Kidney (tissue), 14 donors: ENCODE data around the gene PIK3AP1. TPM values are rescaled to one million over a fixed set of nuclear protein-coding genes. Genes with fewer than 3 reads are reported as not detected.
A peak's percentile ranks its signal among the peaks of the same experiment; 100 is the strongest.

ENCODE experiments used
- DNase-seq, 5 donors: peaks; one replicate each; pipeline ENCODE4 v3.0.0-alpha.2; 2013 to 2020
- FAIRE-seq: peaks from 2 replicates; lab custom pipeline; 2012; peaks lifted over from hg19 to GRCh38; lab: Jason Lieb, UNC
- H3K27ac ChIP-seq, 2 donors: one replicate each; pipeline ENCODE4 v1.7.0; 2013; ENCODE audit warnings: low read depth in 2 of 2, low read length in 2 of 2, inconsistent platforms in 1 of 2
- H3K27me3 ChIP-seq: one replicate; pipeline ENCODE4 v1.7.1; 2013; ENCODE audit warnings: low read length, inconsistent platforms; ENCODE audit not compliant: control insufficient read depth, insufficient read depth
- H3K36me3 ChIP-seq, 3 donors: one replicate each; pipeline versions ENCODE4 v1.7.0 to v1.7.1; 2013; ENCODE audit warnings: low read length in 3 of 3, control low read depth in 1 of 3, inconsistent platforms in 1 of 3; ENCODE audit not compliant: insufficient read depth in 3 of 3, control insufficient read depth in 2 of 3
- H3K4me1 ChIP-seq, 3 donors: one replicate each; pipeline versions ENCODE4 v1.7.0 to v1.7.1; 2013; ENCODE audit warnings: low read length in 3 of 3, inconsistent platforms in 1 of 3, low read depth in 1 of 3; ENCODE audit not compliant: control insufficient read depth in 2 of 3, insufficient read depth in 2 of 3
- H3K4me3 ChIP-seq, 3 donors: one replicate each; pipeline versions ENCODE4 v1.7.0 to v1.8.1; 2013; ENCODE audit warnings: low read length in 3 of 3, control low read depth in 1 of 3, inconsistent platforms in 1 of 3
- H3K9ac ChIP-seq, 3 donors: one replicate each; pipeline versions ENCODE4 v1.7.0 to v1.7.1; 2013; ENCODE audit warnings: low read length in 3 of 3, control low read depth in 1 of 3, inconsistent platforms in 1 of 3
- H3K9me3 ChIP-seq, 3 donors: one replicate each; pipeline versions ENCODE4 v1.7.0 to v1.7.1; 2013; ENCODE audit warnings: low read length in 3 of 3, control low read depth in 1 of 3, inconsistent platforms in 1 of 3; ENCODE audit not compliant: control insufficient read depth in 2 of 3, insufficient read depth in 1 of 3
- CTCF ChIP-seq: IDR thresholded peaks from 3 replicates; pipeline ENCODE4 v1.5.1; 2012; ENCODE audit warnings: mild to moderate bottlenecking, moderate library complexity, borderline replicate concordance; ENCODE audit not compliant: insufficient read depth; ENCODE audit errors: extremely low read depth
- intact Hi-C: fragments of 100-400 bp; cut with DNase I; formaldehyde crosslinking; loops from one replicate; pipeline ENCODE4 v1.11.1; 2022
- polyA plus RNA-seq: library from polyadenylated mRNA; stranded (reverse); fragments of 350-450 nt; fragmentation: Illumina TruSeq; extraction: RNeasy Lipid Tissue Mini Kit (QIAGEN cat#74804); gene quantifications from one replicate; pipeline ENCODE4 v1.2.3, GENCODE V29; 2014; ENCODE audit warnings: low read depth, low replicate concordance; ENCODE audit not compliant: insufficient read depth
- total RNA-seq: library from RNA; stranded (reverse); fragmentation: NEBNext Ultra II Directional; extraction: Animal tissue kit (Norgen Biotek cat#: 25700); gene quantifications from one replicate; pipeline ENCODE4 v1.2.1, GENCODE V29; 2021
- donor health status: control.
- donor health status: control.
- donor health status: control.
- donor health status: control.
- donor health status: control.
- donor health status: DM: yes; HTN: yes; CAD: no.
- donor health status: Normal renal cell carcinoma (clear cell type).

The PIK3AP1 gene
- total and polyA plus RNA-seq, 2 donors from 2014 or later, result 6.5 to 28.4 TPM

GRCh38 chr10:96765406-96766240 is 45.3 kb upstream of the PIK3AP1 start:
- no peak overlapping the region for H3K4me3 ChIP-seq
- TF ChIP-seq CTCF, result peak; percentile 79
- no peaks in the 10 kb centered on the region for H3K27me3 ChIP-seq
- no peaks in the 10 kb centered on the region for H3K36me3 ChIP-seq
- H3K9ac ChIP-seq, result no peak overlapping the region
- no peak overlapping the region for H3K27ac ChIP-seq
- FAIRE-seq (no peak), DNase-seq (peak; percentile 54 to 83 (median 60))
- intact Hi-C loops, result no loop called here
- no peaks in the 10 kb centered on the region for H3K4me1 ChIP-seq
- no peaks in the 10 kb centered on the region for H3K9me3 ChIP-seq

GRCh38 chr10:96764425-96765060 is 44.2 kb upstream of the PIK3AP1 start:
- H3K27me3 ChIP-seq, result no peaks in the 10 kb centered on the region
- FAIRE-seq, result no peak
- no peaks in the 10 kb centered on the region for H3K4me1 ChIP-seq
- H3K9me3 ChIP-seq, result no peaks in the 10 kb centered on the region
- H3K9ac ChIP-seq, result no peak overlapping the region
- no peaks in the 10 kb centered on the region for H3K36me3 ChIP-seq
- intact Hi-C loops, result no loop called here
- no peak overlapping the region for H3K27ac ChIP-seq
- TF ChIP-seq CTCF, result no peak
- no peak overlapping the region for H3K4me3 ChIP-seq
- DNase-seq, result no peak

GRCh38 chr10:96758423-96758822 is 38.1 kb upstream of the PIK3AP1 start:
- Histone ChIP-seq H3K9ac (no peak overlapping the region), H3K9me3 (no peaks in the 10 kb centered on the region)
- no peak for FAIRE-seq

More at GRCh38 chr10:96758423-96758822, 38.1 kb upstream of the PIK3AP1 start:
- H3K4me1 ChIP-seq, result no peaks in the 10 kb centered on the region
- intact Hi-C loops, result no loop called here
- TF ChIP-seq CTCF, result no peak
- DNase-seq, result peak in 1 of 5 donors; percentile 5
- H3K27ac ChIP-seq, result no peak overlapping the region
- H3K36me3 ChIP-seq, result no peaks in the 10 kb centered on the region
- no peak overlapping the region for H3K4me3 ChIP-seq
- H3K27me3 ChIP-seq, result no peaks in the 10 kb centered on the region
